Measurements from ENCODE around the gene TTLL12. TPM values are rescaled to one million over a fixed set of nuclear protein-coding genes. Genes with fewer than 3 reads are reported as not detected.

Gene TTLL12
- total and polyA plus RNA-seq, 2 experiments from 2014 or later: 46.7 to 147 TPM

- TF ChIP-seq REST (IDR thresholded peaks at IDR 0.05; ENCODE audit: unreplicated experiment) (no peak), POLR2AphosphoS5 (IDR thresholded peaks at IDR 0.05; ENCODE audit: low read depth) (no peak)
These were observed 30.5 kb upstream of the TTLL12 start (continued) for GRCh38 chr22:43217285-43218030.

GRCh38 chr22:43216738-43217137 lies 29.8 kb upstream of the TTLL12 start:
- Histone ChIP-seq H3K79me2 (replicated peaks; ENCODE audit: insufficient read depth) (no peaks in the 10 kb centered on the region), H4K20me1 (replicated peaks; ENCODE audit: insufficient read depth) (no peaks in the 10 kb centered on the region), H3K4me3 (no peak overlapping the region), H3K36me3 (ENCODE audit: insufficient read depth) (no peaks in the 10 kb centered on the region), H3F3A (replicated peaks; ENCODE audit: low read depth) (0 out of 2 replicates have a peak, but pooled peaks cover 4% of the 10 kb centered on the region), H3K27me3 (ENCODE audit: insufficient read depth) (no peaks in the 10 kb centered on the region), H3K27ac (ENCODE audit: low read depth) (no peak overlapping the region), H2AFZ (no peak overlapping the region), H3K4me1 (ENCODE audit: insufficient read depth) (peaks cover 4% of the 10 kb centered on the region; the same call in 1 of the 2 replicates), H3K4me2 (no peak overlapping the region), H3K9me2 (ENCODE audit: insufficient read depth) (no peaks in the 10 kb centered on the region)
- Mint-ChIP-seq H3K27me3 (ENCODE audit: insufficient read depth, low read depth, poor library complexity) (peaks cover 20% of the 10 kb centered on the region), H3K9me3 (no peaks in the 10 kb centered on the region; the same call in 2 of the 3 replicates), H3K4me1 (peaks cover 35% of the 10 kb centered on the region), H3K36me3 (ENCODE audit: low read depth) (no peaks in the 10 kb centered on the region; the same call in 1 of the 3 replicates), H3K27ac (no peak overlapping the region), H3K4me3 (no peak overlapping the region)
- ATAC-seq: no peak
- TF ChIP-seq ZNF462 (CRISPR knock-in tag; IDR thresholded peaks at IDR 0.05) (no peak), ZNF331 (CRISPR knock-in tag; IDR thresholded peaks at IDR 0.05; ENCODE audit: low read depth) (no peak), EZH2phosphoT487 (IDR thresholded peaks at IDR 0.05; ENCODE audit: unreplicated experiment) (no peak), ETS1 (IDR thresholded peaks at IDR 0.05) (no peak), CREB1 (CRISPR knock-in tag; IDR thresholded peaks at IDR 0.05; ENCODE audit: low read depth) (no peak), POLR2AphosphoS5 (IDR thresholded peaks at IDR 0.05; ENCODE audit: low read depth) (no peak), STAT1 (IDR thresholded peaks at IDR 0.05; ENCODE audit: unreplicated experiment) (no peak), NANOG (IDR thresholded peaks at IDR 0.05; ENCODE audit: borderline replicate concordance) (no peak), EZH2 (IDR thresholded peaks at IDR 0.05; ENCODE audit: low read depth, unreplicated experiment) (no peak)
- no peak for DNase-seq (ENCODE audit: low spot score)

All from GM23338 (cell line).